ENCODE data around the gene REXO5.

Gene REXO5

GRCh38 chr16:20826039-20826566 lies 19.8 kb downstream of the REXO5 start (continued):
- TF ChIP-seq PPARA (CRISPR knock-in tag; IDR thresholded peaks at IDR 0.05; ENCODE audit: borderline replicate concordance) = no peak
- no peak for TF ChIP-seq SNAI2 (CRISPR knock-in tag; IDR thresholded peaks at IDR 0.05)
- TF ChIP-seq PATZ1 (CRISPR knock-in tag; IDR thresholded peaks at IDR 0.05; ENCODE audit: borderline replicate concordance) = no peak
- no peak for TF ChIP-seq TCF4 (CRISPR knock-in tag; IDR thresholded peaks at IDR 0.05; ENCODE audit: borderline replicate concordance)
- no peak for TF ChIP-seq POU6F1 (CRISPR knock-in tag; IDR thresholded peaks at IDR 0.05; ENCODE audit: borderline replicate concordance, low read depth)
- no peak for TF ChIP-seq ARNTL (CRISPR knock-in tag; IDR thresholded peaks at IDR 0.05; ENCODE audit: borderline replicate concordance, low read depth)

DNA sequence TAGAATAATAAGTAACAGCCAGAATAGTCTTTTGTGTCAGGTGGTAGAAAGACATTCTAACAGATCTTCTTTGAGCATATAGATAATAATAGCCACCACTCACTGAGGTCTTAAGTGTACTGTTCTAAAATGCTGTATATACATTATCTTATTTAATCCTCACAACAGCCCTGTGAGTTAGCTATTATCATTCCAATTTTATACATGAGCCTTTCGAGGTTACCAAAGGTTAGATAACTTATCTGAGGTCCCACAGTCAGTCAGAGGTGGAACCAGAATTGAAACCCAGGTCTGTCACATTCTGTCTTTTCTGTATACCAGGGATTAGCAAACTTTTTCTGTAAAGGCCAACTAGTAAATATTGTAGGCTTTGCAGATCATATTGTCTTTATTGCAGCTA lies 23.2 kb downstream of the REXO5 start:
- ATAC-seq = no peak
- TF ChIP-seq, protein P1, sequence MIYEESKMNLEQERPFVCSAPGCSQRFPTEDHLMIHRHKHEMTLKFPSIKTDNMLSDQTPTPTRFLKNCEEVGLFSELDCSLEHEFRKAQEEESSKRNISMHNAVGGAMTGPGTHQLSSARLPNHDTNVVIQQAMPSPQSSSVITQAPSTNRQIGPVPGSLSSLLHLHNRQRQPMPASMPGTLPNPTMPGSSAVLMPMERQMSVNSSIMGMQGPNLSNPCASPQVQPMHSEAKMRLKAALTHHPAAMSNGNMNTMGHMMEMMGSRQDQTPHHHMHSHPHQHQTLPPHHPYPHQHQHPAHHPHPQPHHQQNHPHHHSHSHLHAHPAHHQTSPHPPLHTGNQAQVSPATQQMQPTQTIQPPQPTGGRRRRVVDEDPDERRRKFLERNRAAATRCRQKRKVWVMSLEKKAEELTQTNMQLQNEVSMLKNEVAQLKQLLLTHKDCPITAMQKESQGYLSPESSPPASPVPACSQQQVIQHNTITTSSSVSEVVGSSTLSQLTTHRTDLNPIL (CRISPR knock-in tag; IDR thresholded peaks at IDR 0.05; ENCODE audit: low read depth) = no peak
- TF ChIP-seq RARB (CRISPR knock-in tag; IDR thresholded peaks at IDR 0.05) (no peak), BACH2 (CRISPR knock-in tag; IDR thresholded peaks at IDR 0.05; ENCODE audit: borderline replicate concordance) (no peak), OSR1 (CRISPR knock-in tag; IDR thresholded peaks at IDR 0.05) (no peak), GLIS3 (CRISPR knock-in tag; IDR thresholded peaks at IDR 0.05) (no peak), CSDC2 (CRISPR knock-in tag; IDR thresholded peaks at IDR 0.05) (no peak), ZNF565 (CRISPR knock-in tag; conservative IDR thresholded peaks at IDR 0.05; ENCODE audit: low read depth) (no peak), ZFP30 (CRISPR knock-in tag; IDR thresholded peaks at IDR 0.05) (no peak), TOX (CRISPR knock-in tag; IDR thresholded peaks at IDR 0.05; ENCODE audit: borderline replicate concordance) (no peak), ARNTL (CRISPR knock-in tag; IDR thresholded peaks at IDR 0.05; ENCODE audit: borderline replicate concordance, low read depth) (no peak), PPARA (CRISPR knock-in tag; IDR thresholded peaks at IDR 0.05; ENCODE audit: borderline replicate concordance) (no peak), ESRRG (CRISPR knock-in tag; IDR thresholded peaks at IDR 0.05) (no peak), TCF4 (CRISPR knock-in tag; IDR thresholded peaks at IDR 0.05; ENCODE audit: borderline replicate concordance) (no peak)

DNA sequence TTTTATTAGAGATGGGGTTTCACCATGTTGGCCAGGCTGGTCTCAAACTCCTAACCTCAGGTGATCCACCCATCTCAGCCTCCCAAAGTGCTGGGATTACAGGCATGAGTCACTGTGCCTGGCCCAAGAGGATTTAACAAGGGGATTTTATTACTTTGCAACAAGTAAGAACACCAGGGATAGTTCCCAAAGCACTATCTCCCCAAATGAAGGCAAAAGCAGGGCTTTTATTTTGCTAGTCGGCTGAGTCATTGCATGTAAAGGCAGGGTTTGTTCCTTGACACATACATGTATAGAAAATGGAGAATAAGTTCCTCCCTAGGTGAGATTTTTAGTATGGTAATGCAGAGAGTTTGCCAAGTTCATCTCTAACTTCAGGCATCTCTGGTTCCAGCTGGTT lies 24.0 kb downstream of the REXO5 start:
- TF ChIP-seq ZFP30 (CRISPR knock-in tag; IDR thresholded peaks at IDR 0.05) (no peak), ZNF565 (CRISPR knock-in tag; conservative IDR thresholded peaks at IDR 0.05; ENCODE audit: low read depth) (no peak), CSDC2 (CRISPR knock-in tag; IDR thresholded peaks at IDR 0.05) (no peak), PATZ1 (CRISPR knock-in tag; IDR thresholded peaks at IDR 0.05; ENCODE audit: borderline replicate concordance) (no peak)
- TF ChIP-seq, protein P2, sequence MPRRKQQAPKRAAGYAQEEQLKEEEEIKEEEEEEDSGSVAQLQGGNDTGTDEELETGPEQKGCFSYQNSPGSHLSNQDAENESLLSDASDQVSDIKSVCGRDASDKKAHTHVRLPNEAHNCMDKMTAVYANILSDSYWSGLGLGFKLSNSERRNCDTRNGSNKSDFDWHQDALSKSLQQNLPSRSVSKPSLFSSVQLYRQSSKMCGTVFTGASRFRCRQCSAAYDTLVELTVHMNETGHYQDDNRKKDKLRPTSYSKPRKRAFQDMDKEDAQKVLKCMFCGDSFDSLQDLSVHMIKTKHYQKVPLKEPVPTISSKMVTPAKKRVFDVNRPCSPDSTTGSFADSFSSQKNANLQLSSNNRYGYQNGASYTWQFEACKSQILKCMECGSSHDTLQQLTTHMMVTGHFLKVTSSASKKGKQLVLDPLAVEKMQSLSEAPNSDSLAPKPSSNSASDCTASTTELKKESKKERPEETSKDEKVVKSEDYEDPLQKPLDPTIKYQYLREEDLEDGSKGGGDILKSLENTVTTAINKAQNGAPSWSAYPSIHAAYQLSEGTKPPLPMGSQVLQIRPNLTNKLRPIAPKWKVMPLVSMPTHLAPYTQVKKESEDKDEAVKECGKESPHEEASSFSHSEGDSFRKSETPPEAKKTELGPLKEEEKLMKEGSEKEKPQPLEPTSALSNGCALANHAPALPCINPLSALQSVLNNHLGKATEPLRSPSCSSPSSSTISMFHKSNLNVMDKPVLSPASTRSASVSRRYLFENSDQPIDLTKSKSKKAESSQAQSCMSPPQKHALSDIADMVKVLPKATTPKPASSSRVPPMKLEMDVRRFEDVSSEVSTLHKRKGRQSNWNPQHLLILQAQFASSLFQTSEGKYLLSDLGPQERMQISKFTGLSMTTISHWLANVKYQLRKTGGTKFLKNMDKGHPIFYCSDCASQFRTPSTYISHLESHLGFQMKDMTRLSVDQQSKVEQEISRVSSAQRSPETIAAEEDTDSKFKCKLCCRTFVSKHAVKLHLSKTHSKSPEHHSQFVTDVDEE (CRISPR knock-in tag; IDR thresholded peaks at IDR 0.05) = no peak
- no peak for ATAC-seq

GRCh38 chr16:20833086-20833485 lies 26.8 kb downstream of the REXO5 start:
- ATAC-seq = no peak
- TF ChIP-seq TCF4 (CRISPR knock-in tag; IDR thresholded peaks at IDR 0.05; ENCODE audit: borderline replicate concordance) = no peak
- TF ChIP-seq OSR1 (CRISPR knock-in tag; IDR thresholded peaks at IDR 0.05) = no peak
- TF ChIP-seq CSDC2 (CRISPR knock-in tag; IDR thresholded peaks at IDR 0.05) = no peak
- no peak for TF ChIP-seq ZC3H10 (CRISPR knock-in tag; IDR thresholded peaks at IDR 0.05)
- TF ChIP-seq BACH2 (CRISPR knock-in tag; IDR thresholded peaks at IDR 0.05; ENCODE audit: borderline replicate concordance) = no peak
- no peak for TF ChIP-seq GLIS3 (CRISPR knock-in tag; IDR thresholded peaks at IDR 0.05)
- no peak for TF ChIP-seq ZFP30 (CRISPR knock-in tag; IDR thresholded peaks at IDR 0.05)
- TF ChIP-seq ZNF70 (CRISPR knock-in tag; IDR thresholded peaks at IDR 0.05) = no peak
- TF ChIP-seq, protein P2 (CRISPR knock-in tag; IDR thresholded peaks at IDR 0.05) = no peak
- no peak for TF ChIP-seq ZNF565 (CRISPR knock-in tag; conservative IDR thresholded peaks at IDR 0.05; ENCODE audit: low read depth)

All from SK-N-SH treated with all-trans-retinoic acid at 6 μM for 48 hours (cell line).